Nephron (organoid): ENCODE data around the gene RTN4RL1.

Experiments
- H3K27ac Mint-ChIP-seq, 3 experiments: 2 replicates each; pipeline ENCODE4 v1.8.0; 2020; ENCODE audit warnings: mixed read lengths in 3 of 3, mild to moderate bottlenecking in 2 of 3, moderate library complexity in 1 of 3
- H3K27me3 Mint-ChIP-seq: 2 replicates; pipeline ENCODE4 v1.8.0; 2021; ENCODE audit warnings: low read depth, mild to moderate bottlenecking, moderate library complexity, mixed read lengths
- H3K36me3 Mint-ChIP-seq: 2 replicates; pipeline ENCODE4 v1.8.0; 2020; ENCODE audit warnings: low read depth, mixed read lengths
- H3K4me1 Mint-ChIP-seq: 2 replicates; pipeline ENCODE4 v1.8.0; 2020; ENCODE audit warnings: mixed read lengths
- H3K4me3 Mint-ChIP-seq, 3 experiments: 2 replicates each; pipeline ENCODE4 v1.8.0; 2020; ENCODE audit warnings: mild to moderate bottlenecking in 3 of 3, mixed read lengths in 3 of 3, moderate library complexity in 2 of 3
- H3K9me3 Mint-ChIP-seq: 2 replicates; pipeline ENCODE4 v1.8.0; 2020; ENCODE audit warnings: mixed read lengths
- CTCF ChIP-seq, 3 experiments: fragments of 200-600 bp; sonication (generic); IDR thresholded peaks; one replicate each; pipeline ENCODE4 v1.5.0; 2021; ENCODE audit warnings: antibody characterized with exemption in 3 of 3; ENCODE audit not compliant: unreplicated experiment in 3 of 3

Gene RTN4RL1

DNA sequence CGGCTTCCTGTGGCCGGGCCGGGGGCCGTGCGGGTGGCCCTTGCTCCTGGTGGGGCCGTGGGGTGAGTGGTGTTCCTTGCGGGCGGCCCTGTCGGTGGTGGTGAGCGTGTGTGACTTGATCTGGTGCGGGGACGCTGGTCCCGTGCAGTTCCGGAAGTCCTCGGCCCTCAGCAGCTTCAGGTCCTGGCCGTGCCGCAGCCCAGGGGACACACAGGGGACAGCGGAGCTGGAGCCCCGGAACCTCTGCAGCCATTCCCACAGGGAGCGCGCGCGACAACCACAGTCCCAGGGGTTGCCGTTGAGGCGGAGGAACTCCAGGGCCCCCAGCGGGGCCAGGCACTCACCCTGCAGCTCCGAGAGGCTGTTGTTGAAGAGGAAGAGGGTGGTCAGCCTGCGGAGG lies 88.4 kb downstream of the RTN4RL1 start:
- H3K9me3 Mint-ChIP-seq, result no peaks in the 10 kb centered on the region
- no peak for TF ChIP-seq CTCF (IDR thresholded peaks at IDR 0.05; ENCODE audit: unreplicated experiment in 3 of 3)
- peaks cover 25% of the 10 kb centered on the region for H3K27me3 Mint-ChIP-seq
- no peak overlapping the region for H3K27ac Mint-ChIP-seq
- no peak overlapping the region for H3K4me3 Mint-ChIP-seq
- H3K4me1 Mint-ChIP-seq, result peaks cover 19% of the 10 kb centered on the region
- no peaks in the 10 kb centered on the region for H3K36me3 Mint-ChIP-seq

DNA sequence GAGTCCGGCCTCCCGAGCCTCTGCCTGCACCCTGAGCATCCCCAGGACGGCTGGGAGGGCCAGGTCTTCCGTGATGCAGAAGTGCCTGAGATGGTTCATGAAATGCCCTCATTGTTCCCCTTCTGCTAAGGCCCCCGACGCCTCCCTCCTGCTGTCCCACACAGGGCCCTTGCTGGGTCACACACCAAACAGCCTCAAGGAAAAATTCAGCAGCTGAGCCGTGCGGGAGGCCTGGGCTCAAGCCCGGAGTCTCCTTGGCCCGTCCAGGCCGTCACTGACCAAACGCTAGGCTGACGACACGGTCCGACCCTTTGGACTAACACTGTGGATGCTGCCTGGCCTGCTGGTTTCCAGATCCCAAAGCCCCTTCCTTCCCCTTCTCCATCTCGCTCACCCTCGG lies 90.2 kb downstream of the RTN4RL1 start:
- Mint-ChIP-seq H3K27me3 (peaks cover 22% of the 10 kb centered on the region), H3K36me3 (no peaks in the 10 kb centered on the region), H3K9me3 (no peaks in the 10 kb centered on the region), H3K4me1 (peaks cover 18% of the 10 kb centered on the region), H3K4me3 (no peak overlapping the region), H3K27ac (no peak overlapping the region)
- TF ChIP-seq CTCF (IDR thresholded peaks at IDR 0.05; ENCODE audit: unreplicated experiment in 3 of 3), result no peak

DNA sequence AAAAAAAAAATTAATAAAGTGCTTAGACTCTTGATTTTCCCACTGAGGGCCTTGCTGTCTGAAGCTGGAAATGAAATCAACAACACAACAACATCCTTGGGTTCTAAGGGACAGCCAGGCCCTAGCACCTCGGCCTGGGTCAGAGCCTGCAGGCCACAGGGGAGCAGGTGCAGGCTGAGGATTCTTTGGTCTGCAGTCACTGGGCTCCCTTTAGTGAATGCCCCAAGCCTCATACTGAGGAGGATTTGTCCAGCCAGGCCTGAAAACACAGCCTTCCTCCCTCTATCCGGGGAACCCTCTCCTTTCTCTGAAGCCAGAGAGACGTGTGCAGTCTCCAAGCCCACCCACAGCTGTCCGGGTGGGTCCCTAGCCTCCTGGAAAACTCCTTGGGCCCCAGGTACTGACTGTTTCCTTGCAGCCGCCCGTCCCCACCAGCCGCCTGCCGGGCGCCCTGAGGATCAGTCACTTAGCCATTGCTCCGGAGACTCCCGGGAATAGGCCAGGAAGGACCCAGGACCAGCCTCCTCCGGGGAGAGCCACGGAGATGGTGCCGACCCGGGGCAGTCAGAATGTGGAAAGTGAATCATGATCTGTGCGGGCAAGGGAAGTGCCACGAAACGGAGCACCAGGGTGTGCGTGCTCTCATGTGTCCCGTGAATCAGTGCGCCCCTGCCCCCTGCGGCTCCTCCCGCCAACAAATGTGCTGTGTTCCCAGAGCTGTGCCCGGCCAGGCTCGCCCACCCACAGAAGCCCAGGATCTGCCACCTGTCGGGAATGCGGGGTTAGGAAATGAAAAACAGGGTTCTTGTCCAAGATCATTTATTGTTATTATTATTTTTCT lies 91.0 kb downstream of the RTN4RL1 start:
- peaks cover 29% of the 10 kb centered on the region for H3K27me3 Mint-ChIP-seq
- H3K36me3 Mint-ChIP-seq, result no peaks in the 10 kb centered on the region
- TF ChIP-seq CTCF (IDR thresholded peaks at IDR 0.05; ENCODE audit: unreplicated experiment in 3 of 3), result no peak
- no peak overlapping the region for H3K4me3 Mint-ChIP-seq
- no peaks in the 10 kb centered on the region for H3K9me3 Mint-ChIP-seq
- H3K4me1 Mint-ChIP-seq, result peaks cover 20% of the 10 kb centered on the region
- no peak overlapping the region for H3K27ac Mint-ChIP-seq

- Mint-ChIP-seq H3K4me3 (peak overlapping the region in 1 of 3 experiments; percentile 16), H3K27me3 (peaks cover 37% of the 10 kb centered on the region), H3K9me3 (no peaks in the 10 kb centered on the region), H3K4me1 (peaks cover 20% of the 10 kb centered on the region), H3K36me3 (no peaks in the 10 kb centered on the region), H3K27ac (peak overlapping the region in 2 of 3 experiments; percentile 52 to 63)
- TF ChIP-seq CTCF (IDR thresholded peaks at IDR 0.05; ENCODE audit: unreplicated experiment in 3 of 3), result no peak
Measured at GRCh38 chr17:1931844-1932579, 93.1 kb downstream of the RTN4RL1 start.

- H3K4me3 Mint-ChIP-seq, result no peak overlapping the region
- H3K9me3 Mint-ChIP-seq, result no peaks in the 10 kb centered on the region
- H3K36me3 Mint-ChIP-seq, result no peaks in the 10 kb centered on the region
- H3K27me3 Mint-ChIP-seq, result peaks cover 43% of the 10 kb centered on the region
- TF ChIP-seq CTCF (IDR thresholded peaks at IDR 0.05; ENCODE audit: unreplicated experiment in 3 of 3), result no peak
- peaks cover 20% of the 10 kb centered on the region for H3K4me1 Mint-ChIP-seq
- H3K27ac Mint-ChIP-seq, result no peak overlapping the region
Measured at GRCh38 chr17:1930337-1930645, 94.8 kb downstream of the RTN4RL1 start.
